Neural cell (in vitro differentiated cells): Measurements from ENCODE around the gene ZBTB37. TPM values are rescaled to one million over a fixed set of nuclear protein-coding genes. Genes with fewer than 3 reads are reported as not detected.
"Not testable (repeated sequence)": the region's sequence is repeated elsewhere in the genome, so short reads cannot be mapped to it uniquely, and the experiment has no call there.

Experiments used
- H2AFZ ChIP-seq: fragments of 200-600, 300-800 bp; sonication (generic), shearing (Covaris generic); 2 replicates; pipeline ENCODE4 v1.6.0; 2014; ENCODE audit warnings: low read depth, mild to moderate bottlenecking, antibody characterized with exemption, low read length, moderate library complexity
- H3F3A ChIP-seq: fragments of 200-600 bp; shearing (Covaris generic); 2 replicates; pipeline ENCODE4 v1.6.1; 2016; ENCODE audit warnings: mild to moderate bottlenecking, moderate library complexity, mixed read lengths, antibody characterized with exemption, low read length; ENCODE audit not compliant: insufficient read depth, poor library complexity, severe bottlenecking
- H3K27ac ChIP-seq: fragments of 200-600, 300-800 bp; sonication (generic), shearing (Covaris generic); 2 replicates; pipeline ENCODE4 v1.5.1; 2014; ENCODE audit warnings: mild to moderate bottlenecking, low read length, moderate library complexity
- H3K27me3 ChIP-seq: fragments of 300-800, 200-600 bp; sonication (generic), shearing (Covaris generic); 2 replicates; pipeline ENCODE4 v1.6.0; 2014; ENCODE audit warnings: mild to moderate bottlenecking, low read depth, low read length, moderate library complexity; ENCODE audit not compliant: insufficient read depth
- H3K36me3 ChIP-seq: fragments of 300-800, 200-600 bp; sonication (generic), shearing (Covaris generic); 2 replicates; pipeline ENCODE4 v1.5.1; 2014; ENCODE audit warnings: mild to moderate bottlenecking, antibody characterized with exemption, low read length, moderate library complexity; ENCODE audit not compliant: insufficient read depth
- H3K4me2 ChIP-seq: fragments of 300-800, 200-600 bp; sonication (generic), shearing (Covaris generic); 2 replicates; pipeline ENCODE4 v1.6.0; 2014; ENCODE audit warnings: mild to moderate bottlenecking, low read length
- H3K4me3 ChIP-seq: fragments of 300-800, 200-600 bp; sonication (generic), shearing (Covaris generic); 2 replicates; pipeline ENCODE4 v1.5.1; 2014; ENCODE audit warnings: mild to moderate bottlenecking, low read length, moderate library complexity
- H3K79me2 ChIP-seq: fragments of 200-600 bp; shearing (Covaris generic); replicated peaks from 2 replicates; pipeline ENCODE4 v1.6.0; 2014; ENCODE audit warnings: mild to moderate bottlenecking, low read length, moderate library complexity; ENCODE audit not compliant: insufficient read depth
- H3K9ac ChIP-seq: fragments of 300-800, 200-600 bp; sonication (generic), shearing (Covaris generic); 2 replicates; pipeline ENCODE4 v1.6.1; 2016; ENCODE audit warnings: mild to moderate bottlenecking, low read length, mixed read lengths
- H3K9me2 ChIP-seq: fragments of 200-600 bp; shearing (Covaris generic); 2 replicates; pipeline ENCODE4 v1.6.1; 2016; ENCODE audit warnings: mild to moderate bottlenecking, low read length, mixed read lengths; ENCODE audit not compliant: insufficient read depth
- H3K9me3 ChIP-seq: fragments of 200-600, 300-800 bp; sonication (generic), shearing (Covaris generic); 2 replicates; pipeline ENCODE4 v1.6.1; 2016; ENCODE audit warnings: mild to moderate bottlenecking, mixed run types, low read length, moderate library complexity, mixed read lengths
- H4K20me1 ChIP-seq: fragments of 200-600 bp; shearing (Covaris generic); 2 replicates; pipeline ENCODE4 v1.6.1; 2016; ENCODE audit warnings: mild to moderate bottlenecking, mixed run types; ENCODE audit not compliant: insufficient read depth
- CTCF ChIP-seq: fragments of 450-650 bp; IDR thresholded peaks from 2 replicates; pipeline ENCODE4 v1.5.1; 2014; ENCODE audit warnings: antibody characterized with exemption, mild to moderate bottlenecking, moderate library complexity; ENCODE audit not compliant: poor library complexity, severe bottlenecking
- EP300 ChIP-seq: fragments of 450-650 bp; conservative IDR thresholded peaks from 2 replicates; pipeline ENCODE4 v1.6.1; 2014; ENCODE audit warnings: antibody characterized with exemption, mild to moderate bottlenecking, moderate library complexity; ENCODE audit not compliant: poor library complexity, severe bottlenecking
- EZH2 ChIP-seq: fragments of 200-600, 300-800 bp; shearing (Covaris generic), sonication (generic); IDR thresholded peaks from 2 replicates; pipeline ENCODE4 v1.6.1; 2014; ENCODE audit warnings: antibody characterized with exemption, low read length, borderline replicate concordance, mild to moderate bottlenecking; ENCODE audit not compliant: insufficient read depth, poor library complexity, severe bottlenecking
- MXI1 ChIP-seq: fragments of 450-650 bp; conservative IDR thresholded peaks from 2 replicates; pipeline ENCODE4 v1.6.1; 2014; ENCODE audit warnings: antibody characterized with exemption, mild to moderate bottlenecking; ENCODE audit not compliant: poor library complexity, severe bottlenecking
- POLR2AphosphoS5 ChIP-seq: IDR thresholded peaks from 2 replicates; pipeline ENCODE4 v1.6.1; 2012
- RAD21 ChIP-seq: fragments of 450-650 bp; conservative IDR thresholded peaks from 2 replicates; pipeline ENCODE4 v1.6.1; 2014; ENCODE audit warnings: antibody characterized with exemption, mild to moderate bottlenecking, moderate library complexity
- REST ChIP-seq: IDR thresholded peaks from 2 replicates; pipeline ENCODE4 v1.6.1; 2012; ENCODE audit warnings: borderline replicate concordance
- SMC3 ChIP-seq: fragments of 450-650 bp; conservative IDR thresholded peaks from 2 replicates; pipeline ENCODE4 v1.6.1; 2014; ENCODE audit warnings: antibody characterized with exemption, mild to moderate bottlenecking, moderate library complexity; ENCODE audit not compliant: poor library complexity
- TAF1 ChIP-seq: IDR thresholded peaks from 2 replicates; pipeline ENCODE4 v1.6.1; 2012; ENCODE audit warnings: low read depth
- polyA plus RNA-seq: library from polyadenylated mRNA; depleted of rRNA; stranded (reverse); fragments of >200 nt; gene quantifications from 2 replicates; pipeline ENCODE4 v1.2.3, GENCODE V29; 2014

The ZBTB37 gene
- polyA plus RNA-seq, 1 donor from 2014 or later: 14.6 TPM

- no peaks in the 10 kb centered on the region for H3K9me2 ChIP-seq
- H3K36me3 ChIP-seq: peaks cover 6% of the 10 kb centered on the region
- H4K20me1 ChIP-seq: no peaks in the 10 kb centered on the region
- H3K9ac ChIP-seq: no peak overlapping the region
- H3K9me3 ChIP-seq: no peaks in the 10 kb centered on the region
- TF ChIP-seq CTCF: no peak
- TF ChIP-seq TAF1: no peak
- TF ChIP-seq EZH2: no peak
- no peak for TF ChIP-seq RAD21
- TF ChIP-seq EP300: no peak
- TF ChIP-seq REST: no peak
- no peak for TF ChIP-seq POLR2AphosphoS5
- no peak for TF ChIP-seq MXI1
- TF ChIP-seq SMC3: no peak
- no peaks in the 10 kb centered on the region for H3K79me2 ChIP-seq
- H3K27ac ChIP-seq: no peak overlapping the region
- no peak overlapping the region for H2AFZ ChIP-seq
- H3K27me3 ChIP-seq: no peaks in the 10 kb centered on the region
- H3K4me2 ChIP-seq: no peak overlapping the region
- no peaks in the 10 kb centered on the region for H3F3A ChIP-seq
- no peak overlapping the region for H3K4me3 ChIP-seq
These were observed 10.1 kb downstream of the ZBTB37 start for GRCh38 chr1:173878251-173878650.

GRCh38 chr1:173881117-173881516, 12.9 kb downstream of the ZBTB37 start:
- H3K27ac ChIP-seq, H3K27me3 ChIP-seq: not testable (repeated sequence)

GRCh38 chr1:173884701-173885100, 16.5 kb downstream of the ZBTB37 start:
- peaks cover 12% of the 10 kb centered on the region for H3K36me3 ChIP-seq
- H3K27ac ChIP-seq: no peak overlapping the region
- no peaks in the 10 kb centered on the region for H3K9me3 ChIP-seq
- H3K4me3 ChIP-seq: no peak overlapping the region
- no peaks in the 10 kb centered on the region for H3K79me2 ChIP-seq
- H4K20me1 ChIP-seq: no peaks in the 10 kb centered on the region
- H3K9me2 ChIP-seq: no peaks in the 10 kb centered on the region
- no peaks in the 10 kb centered on the region for H3F3A ChIP-seq
- no peak overlapping the region for H2AFZ ChIP-seq
- no peak overlapping the region for H3K9ac ChIP-seq
- no peak for TF ChIP-seq RAD21
- no peak for TF ChIP-seq POLR2AphosphoS5
- TF ChIP-seq TAF1: no peak
- TF ChIP-seq EZH2: no peak
- no peak for TF ChIP-seq EP300
- TF ChIP-seq SMC3: no peak
- no peak overlapping the region for H3K4me2 ChIP-seq
- no peaks in the 10 kb centered on the region for H3K27me3 ChIP-seq

More at GRCh38 chr1:173881117-173881516, 12.9 kb downstream of the ZBTB37 start:
- H3K9me3 ChIP-seq, H3K36me3 ChIP-seq, H3K79me2 ChIP-seq, H3K4me3 ChIP-seq, H3K9me2 ChIP-seq, H3F3A ChIP-seq, H4K20me1 ChIP-seq, H2AFZ ChIP-seq, H3K4me2 ChIP-seq, H3K9ac ChIP-seq: not testable (repeated sequence)
